ENCODE data around the gene PAPPA.

The PAPPA gene

GRCh38 chr9:116271991-116272390 lies 118.4 kb downstream of the PAPPA start:
- POLR2A ChIA-PET = no interaction called here
- CTCF ChIA-PET = no interaction called here
- no peak for DNase-seq (ENCODE audit: extremely low spot score)
- TF ChIP-seq CTCF (IDR thresholded peaks at IDR 0.05; ENCODE audit: control extremely low read depth, extremely low read depth, low read depth, missing control alignments) = no peak

- DNase-seq (ENCODE audit: extremely low spot score) = no peak
- POLR2A ChIA-PET = no interaction called here
- no peak for TF ChIP-seq CTCF (IDR thresholded peaks at IDR 0.05; ENCODE audit: control extremely low read depth, extremely low read depth, low read depth, missing control alignments)
- CTCF ChIA-PET = interaction anchor here (1.0 to 1.1 kb wide), 2 partner anchors 16 to 32 kb away, joined by 3 read pairs; no protein-coding TSS in a partner anchor
These were observed 120.7 kb downstream of the PAPPA start for GRCh38 chr9:116274293-116274692.

DNA sequence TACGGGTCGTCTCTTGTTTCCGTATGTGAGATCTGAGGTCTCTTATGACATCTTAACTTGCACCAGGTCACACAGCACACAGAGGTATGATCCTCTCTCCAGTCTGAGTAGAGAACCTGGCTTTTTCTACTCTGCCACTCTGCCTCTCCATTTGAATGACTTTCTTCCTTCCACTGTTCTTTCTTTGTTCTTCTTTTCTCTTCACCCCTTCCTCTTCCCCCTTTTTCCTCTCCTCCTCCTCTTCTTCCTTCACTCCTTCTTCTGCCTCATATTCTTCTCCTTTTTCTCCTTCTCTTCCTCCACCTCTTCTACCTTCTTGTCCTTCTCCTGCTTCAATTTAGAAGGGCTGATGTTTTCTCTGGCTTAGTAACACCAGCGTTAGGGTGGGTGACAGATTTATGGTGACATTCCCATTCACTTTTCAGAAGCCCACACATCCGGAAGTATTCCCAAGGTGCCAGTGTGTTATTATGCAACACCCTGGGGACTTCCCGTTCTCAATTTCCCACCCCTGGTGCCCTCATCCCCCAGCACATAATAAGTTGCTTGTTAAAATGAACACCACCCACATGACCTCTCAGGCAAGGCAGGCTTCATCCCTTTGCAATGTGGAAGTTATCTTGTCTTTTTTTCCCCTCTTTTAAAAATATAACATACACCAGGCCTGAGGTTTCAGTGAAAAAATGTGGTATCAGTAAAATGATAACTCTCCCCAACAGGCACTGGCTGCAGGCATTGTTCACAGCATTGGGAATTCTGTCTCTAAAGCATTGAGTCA lies 122.0 kb downstream of the PAPPA start:
- ChIA-PET POLR2A (no interaction called here), CTCF (no interaction called here)
- TF ChIP-seq CTCF (IDR thresholded peaks at IDR 0.05; ENCODE audit: control extremely low read depth, extremely low read depth, low read depth, missing control alignments) = no peak
- no peak for DNase-seq (ENCODE audit: extremely low spot score)

DNA sequence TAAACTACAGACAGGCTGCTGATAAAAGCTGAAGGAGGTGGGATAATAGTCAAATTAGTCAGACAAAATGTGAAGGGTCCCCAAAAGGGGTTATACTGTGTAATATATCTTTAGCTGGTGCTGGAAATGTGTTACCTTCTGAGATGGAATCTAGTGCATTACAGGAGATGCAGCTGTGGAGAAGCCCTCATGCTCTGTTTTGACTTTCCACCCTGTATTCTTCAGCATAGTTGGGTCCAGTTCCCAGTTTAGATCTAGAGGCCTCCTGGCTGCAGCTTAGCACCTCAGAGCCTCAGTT lies 122.6 kb downstream of the PAPPA start:
- CTCF ChIA-PET = no interaction called here
- POLR2A ChIA-PET = no interaction called here
- TF ChIP-seq CTCF (IDR thresholded peaks at IDR 0.05; ENCODE audit: control extremely low read depth, extremely low read depth, low read depth, missing control alignments) = no peak
- DNase-seq (ENCODE audit: extremely low spot score) = no peak

GRCh38 chr9:116276651-116277121 lies 123.1 kb downstream of the PAPPA start:
- no peak for DNase-seq (ENCODE audit: extremely low spot score)
- TF ChIP-seq CTCF (IDR thresholded peaks at IDR 0.05; ENCODE audit: control extremely low read depth, extremely low read depth, low read depth, missing control alignments) = no peak
- POLR2A ChIA-PET = no interaction called here
- CTCF ChIA-PET = no interaction called here

DNA sequence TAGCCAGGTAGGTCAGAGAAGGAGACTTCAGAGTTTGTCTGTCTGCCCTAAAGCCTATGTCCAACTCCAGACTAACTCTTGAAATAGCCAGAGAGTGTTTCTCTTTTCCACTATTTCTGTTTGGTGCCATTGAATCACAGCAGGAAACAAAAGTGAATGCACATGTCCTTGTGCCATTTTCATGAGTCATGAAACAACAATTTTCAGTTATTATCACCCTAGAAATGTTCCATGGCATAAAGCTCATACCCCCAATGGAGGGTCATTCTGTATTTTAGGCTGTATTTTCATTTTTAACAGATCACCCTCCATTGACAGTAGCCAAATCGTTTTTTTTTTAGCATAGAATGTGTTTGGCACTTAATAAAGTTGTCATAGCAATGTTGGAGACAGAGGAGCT lies 124.7 kb downstream of the PAPPA start:
- ChIA-PET CTCF (interaction anchor here (1.0 kb wide), 1 partner anchor 12 kb away, joined by 3 read pairs; no protein-coding TSS in a partner anchor), POLR2A (no interaction called here)
- no peak for TF ChIP-seq CTCF (IDR thresholded peaks at IDR 0.05; ENCODE audit: control extremely low read depth, extremely low read depth, low read depth, missing control alignments)
- DNase-seq (ENCODE audit: extremely low spot score) = no peak

Data from GM10248 (cell line).